Loucy (cell line): Measurements from ENCODE around the gene NR2F2.

Experiments used
- H2AFZ ChIP-seq: fragments of 200-600 bp; sonication (generic); 2 replicates; pipeline ENCODE4 v1.6.0; 2016; ENCODE audit warnings: antibody characterized with exemption, mild to moderate bottlenecking, low read length, moderate library complexity
- H3F3A ChIP-seq: fragments of 200-600 bp; 2 replicates; pipeline ENCODE4 v1.6.0; 2016; ENCODE audit warnings: antibody characterized with exemption, low read depth, mild to moderate bottlenecking
- H3K27me3 ChIP-seq: fragments of 200-600 bp; sonication (generic); 2 replicates; pipeline ENCODE4 v1.6.1; 2014; ENCODE audit warnings: low read length, mild to moderate bottlenecking; ENCODE audit not compliant: insufficient read depth, poor library complexity, severe bottlenecking
- H3K36me3 ChIP-seq: fragments of 200-600 bp; sonication (generic); 2 replicates; pipeline ENCODE4 v1.6.1; 2016; ENCODE audit warnings: low read length; ENCODE audit not compliant: insufficient read depth
- H3K4me1 ChIP-seq: fragments of 200-600 bp; sonication (generic); 2 replicates; pipeline ENCODE4 v1.5.1; 2014; ENCODE audit warnings: low read length, mild to moderate bottlenecking; ENCODE audit not compliant: insufficient read depth, poor library complexity, severe bottlenecking
- H3K4me2 ChIP-seq: fragments of 200-600 bp; sonication (generic); 2 replicates; pipeline ENCODE4 v1.6.0; 2014; ENCODE audit warnings: antibody characterized with exemption, low read length, low read depth, mild to moderate bottlenecking; ENCODE audit not compliant: poor library complexity, severe bottlenecking
- H3K4me3 ChIP-seq: fragments of 200-600 bp; sonication (generic); 2 replicates; pipeline ENCODE4 v1.5.1; 2014; ENCODE audit warnings: low read length, mild to moderate bottlenecking, mixed read lengths; ENCODE audit not compliant: poor library complexity, severe bottlenecking
- H3K79me2 ChIP-seq: fragments of 200-600 bp; sonication (generic); 2 replicates; pipeline ENCODE4 v1.6.1; 2014; ENCODE audit warnings: low read length; ENCODE audit not compliant: insufficient read depth
- H3K9ac ChIP-seq: fragments of 200-600 bp; sonication (generic); 2 replicates; pipeline ENCODE4 v1.6.0; 2014; ENCODE audit warnings: mild to moderate bottlenecking, low read depth, low read length, moderate library complexity; ENCODE audit not compliant: poor library complexity, severe bottlenecking
- H3K9me2 ChIP-seq: fragments of 200-600 bp; sonication (generic); replicated peaks from 2 replicates; pipeline ENCODE4 v1.6.1; 2016; ENCODE audit warnings: low read depth, low read length, mixed read lengths
- H3K9me3 ChIP-seq: fragments of 200-600 bp; sonication (generic); 2 replicates; pipeline ENCODE4 v1.6.1; 2014; ENCODE audit warnings: mild to moderate bottlenecking, antibody characterized with exemption, low read length, low read depth; ENCODE audit not compliant: insufficient read depth
- H4K20me1 ChIP-seq: fragments of 200-600 bp; sonication (generic); 2 replicates; pipeline ENCODE4 v1.6.0; 2014; ENCODE audit warnings: antibody characterized with exemption, low read length, mild to moderate bottlenecking; ENCODE audit not compliant: insufficient read depth, poor library complexity, severe bottlenecking
- EZH2phosphoT487 ChIP-seq: fragments of 200-600 bp; IDR thresholded peaks from 2 replicates; pipeline ENCODE4 v1.6.1; 2018; ENCODE audit warnings: antibody characterized with exemption, mild to moderate bottlenecking, moderate library complexity, borderline replicate concordance
- TF ChIP-seq, protein P1 (sequence below): fragments of 200-600 bp; sonication (generic); conservative IDR thresholded peaks from 2 replicates; pipeline ENCODE4 v1.5.1; 2014; ENCODE audit warnings: mild to moderate bottlenecking, antibody characterized with exemption, low read length

NR2F2 gene

DNA sequence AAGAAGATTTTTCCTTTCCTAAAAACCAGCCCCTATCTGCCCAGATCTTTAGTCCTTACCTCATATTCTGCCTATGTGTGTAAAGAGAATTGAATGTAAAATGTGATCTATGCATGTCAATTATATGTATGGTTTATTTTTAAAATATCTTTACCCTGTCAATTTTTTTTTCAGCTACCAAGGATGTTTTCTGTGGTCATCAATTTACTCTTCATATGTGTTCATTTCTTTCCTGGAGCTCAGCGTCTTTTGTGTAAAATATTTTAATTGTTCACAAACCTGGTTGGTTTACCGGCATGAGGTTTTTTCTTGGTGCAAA lies 1.7 kb upstream of the NR2F2 start:
- Histone ChIP-seq H3K79me2 (no peaks in the 10 kb centered on the region), H3K27me3 (no peaks in the 10 kb centered on the region), H3K9ac (no peak overlapping the region), H3K9me2 (no peaks in the 10 kb centered on the region), H2AFZ (no peak overlapping the region), H3K4me3 (no peak overlapping the region), H3K4me1 (peaks cover 9% of the 10 kb centered on the region), H3F3A (0 out of 2 replicates have a peak, but pooled peaks cover 4% of the 10 kb centered on the region), H4K20me1 (no peaks in the 10 kb centered on the region), H3K4me2 (no peak overlapping the region), H3K36me3 (no peaks in the 10 kb centered on the region), H3K9me3 (no peaks in the 10 kb centered on the region)
- no peak for TF ChIP-seq EZH2phosphoT487
- TF ChIP-seq, protein P1, sequence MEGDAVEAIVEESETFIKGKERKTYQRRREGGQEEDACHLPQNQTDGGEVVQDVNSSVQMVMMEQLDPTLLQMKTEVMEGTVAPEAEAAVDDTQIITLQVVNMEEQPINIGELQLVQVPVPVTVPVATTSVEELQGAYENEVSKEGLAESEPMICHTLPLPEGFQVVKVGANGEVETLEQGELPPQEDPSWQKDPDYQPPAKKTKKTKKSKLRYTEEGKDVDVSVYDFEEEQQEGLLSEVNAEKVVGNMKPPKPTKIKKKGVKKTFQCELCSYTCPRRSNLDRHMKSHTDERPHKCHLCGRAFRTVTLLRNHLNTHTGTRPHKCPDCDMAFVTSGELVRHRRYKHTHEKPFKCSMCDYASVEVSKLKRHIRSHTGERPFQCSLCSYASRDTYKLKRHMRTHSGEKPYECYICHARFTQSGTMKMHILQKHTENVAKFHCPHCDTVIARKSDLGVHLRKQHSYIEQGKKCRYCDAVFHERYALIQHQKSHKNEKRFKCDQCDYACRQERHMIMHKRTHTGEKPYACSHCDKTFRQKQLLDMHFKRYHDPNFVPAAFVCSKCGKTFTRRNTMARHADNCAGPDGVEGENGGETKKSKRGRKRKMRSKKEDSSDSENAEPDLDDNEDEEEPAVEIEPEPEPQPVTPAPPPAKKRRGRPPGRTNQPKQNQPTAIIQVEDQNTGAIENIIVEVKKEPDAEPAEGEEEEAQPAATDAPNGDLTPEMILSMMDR = no peak

DNA sequence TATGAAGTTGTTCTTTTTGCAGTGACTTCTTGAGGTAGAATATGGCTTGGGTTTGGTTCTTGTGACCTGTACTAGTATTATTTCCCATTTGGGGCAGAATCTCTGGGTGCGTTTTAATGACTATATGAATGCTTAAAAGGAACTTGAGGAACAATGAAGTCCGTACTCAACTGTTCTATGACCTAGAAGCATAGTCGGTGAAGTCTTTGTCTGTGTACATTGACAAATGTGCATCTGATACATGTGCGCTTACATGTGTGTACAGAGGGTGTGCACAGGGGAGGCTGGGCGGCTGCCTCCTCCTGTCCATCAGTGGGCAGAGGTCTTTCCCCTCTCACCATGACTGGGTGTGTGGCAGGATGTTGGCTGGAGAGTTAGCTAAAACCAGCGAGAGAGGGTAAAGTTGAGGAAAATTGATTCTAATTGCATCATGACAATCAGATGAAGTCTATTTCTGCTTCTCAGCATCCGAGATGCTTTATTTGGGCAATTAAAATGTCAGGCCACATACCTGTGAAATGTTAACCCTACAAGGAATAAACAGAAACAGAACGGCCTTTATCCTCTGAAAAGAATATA lies 1.0 kb upstream of the NR2F2 start:
- Histone ChIP-seq H3F3A (0 out of 2 replicates have a peak, but pooled peaks cover 4% of the 10 kb centered on the region), H3K36me3 (no peaks in the 10 kb centered on the region), H3K4me3 (no peak overlapping the region), H3K9ac (no peak overlapping the region), H2AFZ (no peak overlapping the region), H3K4me2 (no peak overlapping the region), H3K79me2 (no peaks in the 10 kb centered on the region), H3K27me3 (no peaks in the 10 kb centered on the region), H3K4me1 (peaks cover 9% of the 10 kb centered on the region), H4K20me1 (no peaks in the 10 kb centered on the region), H3K9me3 (no peaks in the 10 kb centered on the region), H3K9me2 (no peaks in the 10 kb centered on the region)
- no peak for TF ChIP-seq EZH2phosphoT487
- TF ChIP-seq, protein P1 = no peak

DNA sequence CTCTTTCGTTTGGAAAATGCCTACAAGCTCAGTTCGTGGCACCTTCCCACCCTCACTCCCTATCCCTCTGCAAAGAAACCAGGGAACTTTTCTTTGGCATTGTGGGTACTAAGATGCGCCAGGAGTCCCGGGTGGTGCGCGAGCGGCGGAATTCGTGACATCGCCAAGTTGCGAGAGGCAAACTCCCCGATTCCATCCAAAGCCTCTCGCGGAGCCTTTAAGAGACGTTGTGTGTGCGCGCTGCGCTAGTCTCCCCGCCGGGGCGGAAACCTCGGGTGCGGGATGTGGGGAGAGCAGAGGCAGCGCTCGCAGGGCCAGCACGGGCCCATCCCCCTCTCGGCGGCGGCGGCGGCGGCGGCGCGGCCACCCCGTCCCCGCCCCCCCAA lies 443 bp upstream of the NR2F2 start:
- no peak overlapping the region for H2AFZ ChIP-seq
- no peaks in the 10 kb centered on the region for H4K20me1 ChIP-seq
- TF ChIP-seq, protein P1 = no peak
- no peak for TF ChIP-seq EZH2phosphoT487
- 0 out of 2 replicates have a peak, but pooled peaks cover 4% of the 10 kb centered on the region for H3F3A ChIP-seq
- H3K4me2 ChIP-seq = no peak overlapping the region
- H3K4me3 ChIP-seq = no peak overlapping the region
- H3K79me2 ChIP-seq = no peaks in the 10 kb centered on the region
- H3K36me3 ChIP-seq = no peaks in the 10 kb centered on the region
- H3K9ac ChIP-seq = no peak overlapping the region
- H3K9me3 ChIP-seq = no peaks in the 10 kb centered on the region
- no peaks in the 10 kb centered on the region for H3K27me3 ChIP-seq
- peaks cover 9% of the 10 kb centered on the region for H3K4me1 ChIP-seq
- no peaks in the 10 kb centered on the region for H3K9me2 ChIP-seq
